Measurements from ENCODE around the gene NBPF4.

- TF ChIP-seq CTCF (IDR thresholded peaks at IDR 0.05; ENCODE audit: low read depth, low read length, poor library complexity, severe bottlenecking) (no peak), EZH2phosphoT487 (IDR thresholded peaks at IDR 0.05; ENCODE audit: borderline replicate concordance, low read length) (no peak)
Observed at GRCh38 chr1:108192581-108192980, 51.3 kb downstream of the NBPF4 start.

Measured in DOHH2 (cell line).